Sigmoid colon (tissue), 7 donors: ENCODE data around the gene CHN2. TPM values are rescaled to one million over a fixed set of nuclear protein-coding genes. Genes with fewer than 3 reads are reported as not detected.

Experiments
- DNase-seq: peaks from one replicate; pipeline ENCODE4 v3.0.0-alpha.2; 2019
- H3K27ac ChIP-seq, 4 donors: fragments of 200-600 bp; sonication (generic); one replicate each; pipeline ENCODE4 v1.5.1; 2016 to 2019; ENCODE audit warnings: mild to moderate bottlenecking in 1 of 4
- H3K27me3 ChIP-seq, 3 donors: fragments of 200-600 bp; sonication (generic); one replicate each; pipeline ENCODE4 v1.5.1; 2019; ENCODE audit warnings: mild to moderate bottlenecking in 1 of 3
- H3K36me3 ChIP-seq, 4 donors: fragments of 200-600 bp; sonication (generic); one replicate each; pipeline ENCODE4 v1.5.1; 2016 to 2019
- H3K4me1 ChIP-seq, 4 donors: fragments of 200-600 bp; sonication (generic); one replicate each; pipeline ENCODE4 v1.5.1; 2017 to 2019
- H3K4me3 ChIP-seq, 4 donors: fragments of 200-600 bp; sonication (generic); one replicate each; pipeline ENCODE4 v1.5.1; 2017 to 2019; ENCODE audit warnings: mild to moderate bottlenecking in 2 of 4, moderate library complexity in 1 of 4
- H3K9me3 ChIP-seq, 4 donors: fragments of 200-600 bp in 3 of 4; sonication (generic) in 3 of 4; one replicate each; pipeline versions ENCODE4 v1.5.1 to v1.6.1; 2013 to 2019
- CTCF ChIP-seq, 4 experiments: fragments of 450-650 bp in 3 of 4; fragments of 200-600 bp in 1 of 4; IDR thresholded peaks; one replicate each; pipeline ENCODE4 v1.5.1; 2016 to 2019; ENCODE audit warnings: antibody characterized with exemption in 4 of 4, mild to moderate bottlenecking in 3 of 4, moderate library complexity in 2 of 4
- EP300 ChIP-seq, 4 donors: sonication (generic); formaldehyde crosslinking; IDR thresholded peaks; one replicate each; pipeline ENCODE4 v1.6.1; 2017; ENCODE audit warnings: antibody characterized with exemption in 4 of 4
- POLR2A ChIP-seq, 2 donors: fragments of 450-650 bp; IDR thresholded peaks; one replicate each; pipeline ENCODE4 v1.6.1; 2016; ENCODE audit warnings: antibody characterized with exemption in 2 of 2, mild to moderate bottlenecking in 2 of 2, moderate library complexity in 2 of 2
- POLR2AphosphoS5 ChIP-seq, 4 donors: sonication (generic); formaldehyde crosslinking; IDR thresholded peaks; one replicate each; pipeline ENCODE4 v1.6.1; 2017; ENCODE audit warnings: antibody characterized with exemption in 4 of 4
- WGBS, 2 donors: extraction: QIAGEN DNeasy Blood & Tissue Kit; methylation state at CpG; one replicate each; pipeline ENCODE4 v1.1.7; 2013; 5-methylcytosine and 5-hydroxymethylcytosine counted together
- intact Hi-C: fragments of 100-400 bp; cut with DNase I; formaldehyde crosslinking; loops from one replicate; pipeline ENCODE4 v1.15.1; 2023
- polyA plus RNA-seq, 3 donors: library from polyadenylated mRNA; stranded (reverse); fragments of 200-250 nt; gene quantifications; one replicate each; pipeline ENCODE4 v1.2.3, GENCODE V29; 2013
- total RNA-seq, 4 donors: library from RNA; depleted of rRNA; stranded (reverse); fragments of >200 nt; gene quantifications; one replicate each; pipeline ENCODE4 v1.1.0, GENCODE V29; 2016
- donor health status: healthy with polysubstance abuse.
- donor health status: Bipolar disorder and iron deficiency.
- donor health status: healthy.

CHN2 gene
- total and polyA plus RNA-seq, 7 donors: 4.2 to 37.7 (median 15.8) TPM

- Histone ChIP-seq H3K27me3 (no peaks in the 10 kb centered on the region), H3K36me3 (no peaks in the 10 kb centered on the region), H3K4me3 (no peak overlapping the region), H3K4me1 (no peaks in the 10 kb centered on the region), H3K9me3 (no peaks in the 10 kb centered on the region), H3K27ac (no peak overlapping the region)
- intact Hi-C loops: no loop called here
- WGBS, 2 donors: 80 to 82% methylated on average over 8 of the region's 8 CpGs
- TF ChIP-seq EP300 (IDR thresholded peaks at IDR 0.05) (no peak), CTCF (IDR thresholded peaks at IDR 0.05) (no peak), POLR2A (IDR thresholded peaks at IDR 0.05) (no peak), POLR2AphosphoS5 (IDR thresholded peaks at IDR 0.05) (no peak)
- DNase-seq: no peak
Observed at GRCh38 chr7:29430279-29430949, 235.8 kb downstream of the CHN2 start.

- WGBS, 2 donors: 93 to 97% methylated on average over 3 of the region's 3 CpGs
- intact Hi-C loops: no loop called here
Observed at GRCh38 chr7:29431686-29432085, 237.1 kb downstream of the CHN2 start.

GRCh38 chr7:29432721-29433120 lies 238.1 kb downstream of the CHN2 start:
- Histone ChIP-seq H3K4me1 (no peaks in the 10 kb centered on the region), H3K27me3 (no peaks in the 10 kb centered on the region), H3K9me3 (no peaks in the 10 kb centered on the region), H3K36me3 (no peaks in the 10 kb centered on the region), H3K27ac (no peak overlapping the region), H3K4me3 (no peak overlapping the region)
- TF ChIP-seq CTCF (IDR thresholded peaks at IDR 0.05): no peak
- TF ChIP-seq POLR2AphosphoS5 (IDR thresholded peaks at IDR 0.05): no peak
- no peak for TF ChIP-seq EP300 (IDR thresholded peaks at IDR 0.05)
- no peak for DNase-seq
- intact Hi-C loops: no loop called here
- 88 to 95% methylated on average over 7 of the region's 7 CpGs for WGBS, 2 donors

More at GRCh38 chr7:29431686-29432085, 237.1 kb downstream of the CHN2 start:
- no peaks in the 10 kb centered on the region for H3K36me3 ChIP-seq
- no peak for DNase-seq
- H3K4me1 ChIP-seq: no peaks in the 10 kb centered on the region
- no peak overlapping the region for H3K4me3 ChIP-seq
- no peaks in the 10 kb centered on the region for H3K9me3 ChIP-seq
- no peak overlapping the region for H3K27ac ChIP-seq
- no peaks in the 10 kb centered on the region for H3K27me3 ChIP-seq
- TF ChIP-seq EP300 (IDR thresholded peaks at IDR 0.05): no peak
- no peak for TF ChIP-seq CTCF (IDR thresholded peaks at IDR 0.05)
- TF ChIP-seq POLR2A (IDR thresholded peaks at IDR 0.05): no peak
- no peak for TF ChIP-seq POLR2AphosphoS5 (IDR thresholded peaks at IDR 0.05)

- H3K4me1 ChIP-seq: no peaks in the 10 kb centered on the region
- intact Hi-C loops: no loop called here
- H3K9me3 ChIP-seq: no peaks in the 10 kb centered on the region
- H3K4me3 ChIP-seq: no peak overlapping the region
- no peak for DNase-seq
- no peaks in the 10 kb centered on the region for H3K27me3 ChIP-seq
- no peak overlapping the region for H3K27ac ChIP-seq
- no peaks in the 10 kb centered on the region for H3K36me3 ChIP-seq
- WGBS, 2 donors: 70 to 95% methylated on average over 2 of the region's 2 CpGs
- no peak for TF ChIP-seq POLR2AphosphoS5 (IDR thresholded peaks at IDR 0.05)
- TF ChIP-seq POLR2A (IDR thresholded peaks at IDR 0.05): no peak
- TF ChIP-seq EP300 (IDR thresholded peaks at IDR 0.05): no peak
- TF ChIP-seq CTCF (IDR thresholded peaks at IDR 0.05): no peak
Observed at GRCh38 chr7:29434380-29434768, 239.8 kb downstream of the CHN2 start.

GRCh38 chr7:29435167-29435566 lies 240.6 kb downstream of the CHN2 start:
- no peaks in the 10 kb centered on the region for H3K4me1 ChIP-seq
- no peaks in the 10 kb centered on the region for H3K27me3 ChIP-seq
- H3K27ac ChIP-seq: no peak overlapping the region
- no peak for TF ChIP-seq POLR2AphosphoS5 (IDR thresholded peaks at IDR 0.05)
- TF ChIP-seq CTCF (IDR thresholded peaks at IDR 0.05): no peak
- no peak for TF ChIP-seq EP300 (IDR thresholded peaks at IDR 0.05)
- TF ChIP-seq POLR2A (IDR thresholded peaks at IDR 0.05): no peak
- no peaks in the 10 kb centered on the region for H3K36me3 ChIP-seq
- intact Hi-C loops: no loop called here
- DNase-seq: no peak
- H3K4me3 ChIP-seq: no peak overlapping the region
- H3K9me3 ChIP-seq: no peaks in the 10 kb centered on the region
